Keratinocyte (primary cell): ENCODE data around the gene ARFGAP3. TPM values are rescaled to one million over a fixed set of nuclear protein-coding genes. Genes with fewer than 3 reads are reported as not detected.

Experiments used
- DNase-seq: peaks from one replicate; pipeline ENCODE4 v3.0.0-alpha.2; 2011; ENCODE audit warnings: low read depth, missing footprints, low spot score
- FAIRE-seq: peaks from 2 replicates; lab custom pipeline; 2011; peaks lifted over from hg19 to GRCh38; lab: Jason Lieb, UNC
- H2AFZ ChIP-seq: 2 replicates; pipeline ENCODE4 v1.6.0; 2012; ENCODE audit warnings: low read length, control low read depth, inconsistent platforms; ENCODE audit not compliant: control insufficient read depth
- H3K27ac ChIP-seq: 2 replicates; pipeline ENCODE4 v1.5.1; 2011; ENCODE audit warnings: low read length; ENCODE audit not compliant: control insufficient read depth, insufficient read depth
- H3K27me3 ChIP-seq: 3 replicates; pipeline ENCODE4 v1.6.0; 2011; ENCODE audit warnings: low read length; ENCODE audit not compliant: control insufficient read depth, insufficient read depth; ENCODE audit errors: extremely low read depth
- H3K36me3 ChIP-seq, 2 experiments: 2 replicates in 1 of 2; 3 replicates in 1 of 2; pipeline ENCODE4 v1.5.1; 2011; ENCODE audit warnings: low read length in 2 of 2, mild to moderate bottlenecking in 1 of 2; ENCODE audit not compliant: control insufficient read depth in 2 of 2, insufficient read depth in 2 of 2; ENCODE audit errors: extremely low read depth in 1 of 2
- H3K4me1 ChIP-seq: 3 replicates; pipeline ENCODE4 v1.5.1; 2011; ENCODE audit warnings: low read length; ENCODE audit not compliant: control insufficient read depth, insufficient read depth; ENCODE audit errors: extremely low read depth
- H3K4me2 ChIP-seq: 3 replicates; pipeline ENCODE4 v1.6.0; 2011; ENCODE audit warnings: low read depth, low read length; ENCODE audit not compliant: control insufficient read depth, insufficient read depth; ENCODE audit errors: extremely low read depth
- H3K4me3 ChIP-seq, 3 experiments: fragments of 200-600 bp in 1 of 3; sonication (generic) in 1 of 3; 2 replicates in 2 of 3; 3 replicates in 1 of 3; pipeline ENCODE4 v1.5.1; 2011 to 2016; ENCODE audit warnings: low read length in 3 of 3, mild to moderate bottlenecking in 3 of 3, control low read depth in 2 of 3, inconsistent platforms in 1 of 3, low read depth in 1 of 3, mixed read lengths in 1 of 3, mixed run types in 1 of 3, moderate library complexity in 1 of 3; ENCODE audit not compliant: control insufficient read depth in 2 of 3, insufficient read depth in 2 of 3; ENCODE audit errors: extremely low read depth in 1 of 3
- H3K79me2 ChIP-seq: 2 replicates; pipeline ENCODE4 v1.6.0; 2012; ENCODE audit warnings: low read length; ENCODE audit not compliant: control insufficient read depth, insufficient read depth
- H3K9ac ChIP-seq: 3 replicates; pipeline ENCODE4 v1.6.0; 2011; ENCODE audit warnings: low read length; ENCODE audit not compliant: control insufficient read depth, insufficient read depth; ENCODE audit errors: extremely low read depth
- H3K9me1 ChIP-seq: 3 replicates; pipeline ENCODE4 v1.6.0; 2011; ENCODE audit warnings: low read length; ENCODE audit not compliant: control insufficient read depth, insufficient read depth; ENCODE audit errors: extremely low read depth
- H3K9me3 ChIP-seq: 2 replicates; pipeline ENCODE4 v1.5.1; 2012; ENCODE audit warnings: low read depth, low read length; ENCODE audit not compliant: control insufficient read depth
- H4K20me1 ChIP-seq: 3 replicates; pipeline ENCODE4 v1.6.0; 2011; ENCODE audit warnings: low read length; ENCODE audit not compliant: control insufficient read depth, insufficient read depth; ENCODE audit errors: extremely low read depth
- EZH2 ChIP-seq: IDR thresholded peaks from one replicate; pipeline ENCODE4 v1.6.1; 2012; ENCODE audit warnings: inconsistent platforms, mild to moderate bottlenecking, low read length, moderate library complexity
- dilution Hi-C: fragments of 300-500 bp; cut with MboI; formaldehyde crosslinking; loops from one replicate; pipeline ENCODE4 v1.7.0; 2020; ENCODE audit warnings: low sequenced_read_pairs; ENCODE audit not compliant: extremely low pct_ligation_motif_present
- polyA plus RNA-seq, 5 experiments: library from polyadenylated mRNA; depleted of rRNA in 3 of 5; stranded (reverse) in 3 of 5; stranded (forward) in 1 of 5; unstranded in 1 of 5; fragments of >200 nt; gene quantifications; 1 replicate in 1 of 5; 2 replicates in 3 of 5; 3 replicates in 1 of 5; pipeline versions ENCODE4 v1.2.1 to v1.2.3, GENCODE V29; 2011 to 2012; ENCODE audit warnings: missing spikeins in 2 of 5, low read depth in 1 of 5, low replicate concordance in 1 of 5
- TF ChIP-seq, protein P1 (sequence below), 3 experiments: IDR thresholded peaks in 1 of 3; conservative IDR thresholded peaks in 1 of 3; optimal IDR thresholded peaks in 1 of 3; 2 replicates in 2 of 3; 3 replicates in 1 of 3; pipeline versions ENCODE3 to v1.5.1; 2011; ENCODE audit warnings: low read length in 3 of 3, mild to moderate bottlenecking in 3 of 3, moderate library complexity in 2 of 3, control low read depth in 1 of 3, inconsistent platforms in 1 of 3; ENCODE audit not compliant: insufficient read depth in 2 of 3; ENCODE audit errors: extremely low read depth in 1 of 3

Gene ARFGAP3
- polyA plus RNA-seq, 1 donor (not counting 4 experiments of a cell fraction or from before 2014, with no cell fraction given): 28.3 TPM

DNA sequence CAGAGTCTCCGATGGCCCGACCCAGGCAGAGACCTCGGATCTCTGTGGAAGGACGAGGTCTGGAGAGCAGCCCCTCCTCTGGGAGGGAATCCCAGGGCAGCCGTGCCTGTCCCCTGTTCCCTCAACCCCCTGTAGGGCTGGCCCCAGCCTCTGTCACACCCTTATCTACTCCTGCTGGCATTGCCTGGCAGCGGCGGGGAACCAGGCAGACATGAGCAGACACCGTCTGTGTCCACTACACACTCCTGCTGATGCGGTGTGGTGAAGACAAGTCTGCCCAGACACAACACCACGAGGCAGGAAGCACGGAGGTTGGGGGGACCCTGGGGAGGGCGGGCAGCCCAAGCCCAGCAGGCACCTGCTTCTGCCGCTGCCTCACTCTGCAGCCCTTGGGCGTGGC lies 83.9 kb downstream of the ARFGAP3 start:
- dilution Hi-C loops: no loop called here
- Histone ChIP-seq H3K9me1 (no peaks in the 10 kb centered on the region), H3K79me2 (no peaks in the 10 kb centered on the region), H3K9me3 (no peaks in the 10 kb centered on the region), H2AFZ (no peak overlapping the region), H3K27ac (no peak overlapping the region), H3K4me2 (no peak overlapping the region), H3K4me3 (no peak overlapping the region), H3K36me3 (no peaks in the 10 kb centered on the region), H4K20me1 (no peaks in the 10 kb centered on the region), H3K27me3 (no peaks in the 10 kb centered on the region), H3K4me1 (peaks cover 5% of the 10 kb centered on the region), H3K9ac (no peak overlapping the region)
- no peak for TF ChIP-seq EZH2
- TF ChIP-seq, protein P1, sequence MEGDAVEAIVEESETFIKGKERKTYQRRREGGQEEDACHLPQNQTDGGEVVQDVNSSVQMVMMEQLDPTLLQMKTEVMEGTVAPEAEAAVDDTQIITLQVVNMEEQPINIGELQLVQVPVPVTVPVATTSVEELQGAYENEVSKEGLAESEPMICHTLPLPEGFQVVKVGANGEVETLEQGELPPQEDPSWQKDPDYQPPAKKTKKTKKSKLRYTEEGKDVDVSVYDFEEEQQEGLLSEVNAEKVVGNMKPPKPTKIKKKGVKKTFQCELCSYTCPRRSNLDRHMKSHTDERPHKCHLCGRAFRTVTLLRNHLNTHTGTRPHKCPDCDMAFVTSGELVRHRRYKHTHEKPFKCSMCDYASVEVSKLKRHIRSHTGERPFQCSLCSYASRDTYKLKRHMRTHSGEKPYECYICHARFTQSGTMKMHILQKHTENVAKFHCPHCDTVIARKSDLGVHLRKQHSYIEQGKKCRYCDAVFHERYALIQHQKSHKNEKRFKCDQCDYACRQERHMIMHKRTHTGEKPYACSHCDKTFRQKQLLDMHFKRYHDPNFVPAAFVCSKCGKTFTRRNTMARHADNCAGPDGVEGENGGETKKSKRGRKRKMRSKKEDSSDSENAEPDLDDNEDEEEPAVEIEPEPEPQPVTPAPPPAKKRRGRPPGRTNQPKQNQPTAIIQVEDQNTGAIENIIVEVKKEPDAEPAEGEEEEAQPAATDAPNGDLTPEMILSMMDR (optimal IDR thresholded peaks at IDR 0.05 in 1 of 3, IDR thresholded peaks at IDR 0.05 in 1 of 3, conservative IDR thresholded peaks at IDR 0.05 in 1 of 3; ENCODE audit: extremely low read depth in 1 of 3, insufficient read depth in 2 of 3, low read length in 3 of 3): no peak
- no peak for FAIRE-seq
- no peak for DNase-seq

GRCh38 chr22:42772647-42773046 lies 84.4 kb downstream of the ARFGAP3 start:
- no peak for TF ChIP-seq EZH2
- TF ChIP-seq, protein P1 (optimal IDR thresholded peaks at IDR 0.05 in 1 of 3, IDR thresholded peaks at IDR 0.05 in 1 of 3, conservative IDR thresholded peaks at IDR 0.05 in 1 of 3; ENCODE audit: extremely low read depth in 1 of 3, insufficient read depth in 2 of 3, low read length in 3 of 3): no peak
- H3K9me1 ChIP-seq: no peaks in the 10 kb centered on the region
- H3K27ac ChIP-seq: no peak overlapping the region
- H3K9ac ChIP-seq: no peak overlapping the region
- H3K79me2 ChIP-seq: no peaks in the 10 kb centered on the region
- H3K27me3 ChIP-seq: no peaks in the 10 kb centered on the region
- H3K4me1 ChIP-seq: peaks cover 7% of the 10 kb centered on the region
- dilution Hi-C loops: no loop called here
- H2AFZ ChIP-seq: no peak overlapping the region
- DNase-seq (no peak), FAIRE-seq (no peak)
- no peaks in the 10 kb centered on the region for H4K20me1 ChIP-seq
- H3K36me3 ChIP-seq: no peaks in the 10 kb centered on the region
- H3K9me3 ChIP-seq: no peaks in the 10 kb centered on the region
- H3K4me2 ChIP-seq: no peak overlapping the region
- H3K4me3 ChIP-seq: no peak overlapping the region
